IMR-90 (cell line): Measurements from ENCODE around the gene ZFPM1. TPM values are rescaled to one million over a fixed set of nuclear protein-coding genes. Genes with fewer than 3 reads are reported as not detected.

Source experiments
- ATAC-seq: fragments of 200-7000 bp; cut with Tn5 transposase; 2 replicates; pipeline ENCODE4 v1.9.1; 2020; ENCODE audit warnings: low read depth, mild to moderate bottlenecking, moderate library complexity
- BruUV-seq: library from RNA; stranded (reverse); fragments of 400-500 nt; replicated peaks from 2 replicates; lab custom pipeline; 2021; lab: Mats Ljungman, UMichigan
- CTCF ChIA-PET: fragments of 300-600 bp; formaldehyde crosslinking; extraction: SDS; loops from one replicate; lab custom pipeline; 2021; ENCODE audit warnings: antibody characterized with exemption; lab: Yijun Ruan, JAX
- POLR2A ChIA-PET: fragments of 300-600 bp; sonication (Branson Sonifier 250); formaldehyde crosslinking; loops from one replicate; lab custom pipeline; 2022; ENCODE audit warnings: antibody characterized with exemption; ENCODE audit not compliant: unreplicated experiment; lab: Charles Lee
- DNase-seq: peaks from one replicate; pipeline ENCODE4 v3.0.0; 2013
- H2AFZ ChIP-seq: replicated peaks from 2 replicates; pipeline ENCODE3; 2013; ENCODE audit warnings: low read length, mild to moderate bottlenecking; ENCODE audit not compliant: poor library complexity
- H2AK5ac ChIP-seq: 2 replicates; pipeline ENCODE4 v1.6.1; 2013; ENCODE audit warnings: low read depth, low read length, inconsistent platforms
- H2AK9ac ChIP-seq: replicated peaks from 2 replicates; pipeline ENCODE3; 2013; ENCODE audit warnings: mild to moderate bottlenecking, low read depth, low read length, moderate library complexity; ENCODE audit not compliant: poor library complexity
- H2BK120ac ChIP-seq: 2 replicates; pipeline ENCODE4 v1.6.1; 2013; ENCODE audit warnings: low read depth, low read length, inconsistent platforms
- H2BK15ac ChIP-seq: 3 replicates; pipeline ENCODE4 v1.6.1; 2013; ENCODE audit warnings: low read depth, low read length, inconsistent platforms
- H2BK20ac ChIP-seq: 2 replicates; pipeline ENCODE4 v1.6.1; 2013; ENCODE audit warnings: low read depth, mild to moderate bottlenecking, inconsistent platforms, low read length, moderate library complexity
- H2BK5ac ChIP-seq: 2 replicates; pipeline ENCODE4 v1.6.1; 2013; ENCODE audit warnings: mild to moderate bottlenecking, low read depth, low read length, inconsistent platforms; ENCODE audit not compliant: poor library complexity, severe bottlenecking
- H3K14ac ChIP-seq: replicated peaks from 2 replicates; pipeline ENCODE4 v1.6.1; 2013; ENCODE audit warnings: low read depth, low read length, inconsistent platforms
- H3K18ac ChIP-seq: 2 replicates; pipeline ENCODE4 v1.6.1; 2013; ENCODE audit warnings: low read depth, low read length, control low read depth
- H3K23ac ChIP-seq: 2 replicates; pipeline ENCODE4 v1.6.1; 2013; ENCODE audit warnings: low read depth, low read length, inconsistent platforms
- H3K27ac ChIP-seq: 2 replicates; pipeline ENCODE4 v1.5.1; 2013; ENCODE audit warnings: mild to moderate bottlenecking, control low read depth, low read length; ENCODE audit not compliant: insufficient read depth
- H3K27me3 ChIP-seq: 2 replicates; pipeline ENCODE4 v1.6.1; 2013; ENCODE audit warnings: low read length; ENCODE audit not compliant: control insufficient read depth, insufficient read depth
- H3K36me3 ChIP-seq: 2 replicates; pipeline ENCODE4 v1.6.1; 2013; ENCODE audit warnings: low read length, mixed read lengths; ENCODE audit not compliant: control insufficient read depth, insufficient read depth
- H3K4ac ChIP-seq: 2 replicates; pipeline ENCODE4 v1.6.1; 2013; ENCODE audit warnings: low read depth, low read length, inconsistent platforms
- H3K4me1 ChIP-seq: 2 replicates; pipeline ENCODE4 v1.6.1; 2013; ENCODE audit warnings: low read length, mixed read lengths; ENCODE audit not compliant: control insufficient read depth, insufficient read depth
- H3K4me2 ChIP-seq: 2 replicates; pipeline ENCODE4 v1.6.1; 2013; ENCODE audit warnings: low read depth, mild to moderate bottlenecking, control low read depth, low read length, moderate library complexity
- H3K4me3 ChIP-seq: 2 replicates; pipeline ENCODE4 v1.5.1; 2013; ENCODE audit warnings: low read depth, mild to moderate bottlenecking, control low read depth, low read length, moderate library complexity; ENCODE audit not compliant: insufficient read depth
- H3K56ac ChIP-seq: 2 replicates; pipeline ENCODE4 v1.6.1; 2013; ENCODE audit warnings: low read length, inconsistent platforms; ENCODE audit not compliant: insufficient read depth; ENCODE audit errors: extremely low read depth
- H3K79me1 ChIP-seq, 2 experiments: 2 replicates each; pipeline ENCODE4 v1.6.1; 2013; ENCODE audit warnings: low read length in 2 of 2, inconsistent platforms in 1 of 2, low read depth in 1 of 2
- H3K9ac ChIP-seq: 2 replicates; pipeline ENCODE4 v1.6.1; 2013; ENCODE audit warnings: low read depth, low read length, control low read depth
- H3K9me1 ChIP-seq: 2 replicates; pipeline ENCODE4 v1.6.1; 2013; ENCODE audit warnings: low read length, inconsistent platforms; ENCODE audit not compliant: insufficient read depth
- H3K9me3 ChIP-seq: 2 replicates; pipeline ENCODE4 v1.6.1; 2013; ENCODE audit warnings: low read length; ENCODE audit not compliant: control insufficient read depth, insufficient read depth
- H4K20me1 ChIP-seq: 2 replicates; pipeline ENCODE4 v1.6.1; 2013; ENCODE audit warnings: low read length, inconsistent platforms; ENCODE audit not compliant: insufficient read depth
- H4K5ac ChIP-seq: 2 replicates; pipeline ENCODE4 v1.6.1; 2013; ENCODE audit warnings: mild to moderate bottlenecking, low read depth, low read length, control low read depth
- H4K8ac ChIP-seq, 2 experiments: 2 replicates each; pipeline ENCODE4 v1.6.1; 2013; ENCODE audit warnings: low read depth in 2 of 2, low read length in 2 of 2, control low read depth in 1 of 2, inconsistent platforms in 1 of 2
- H4K91ac ChIP-seq: 2 replicates; pipeline ENCODE4 v1.6.1; 2013; ENCODE audit warnings: low read depth, low read length, inconsistent platforms; ENCODE audit not compliant: insufficient read depth
- CHD1 ChIP-seq: IDR thresholded peaks from 2 replicates; pipeline ENCODE4 v1.6.1; 2012; ENCODE audit warnings: low read depth, low read length, improper control_type of control experiment
- FOS ChIP-seq: fragments of 150-350 bp; IDR thresholded peaks from 2 replicates; pipeline ENCODE4 v1.6.1; 2016; ENCODE audit warnings: low read depth, low read length
- MAFK ChIP-seq: IDR thresholded peaks from 2 replicates; pipeline ENCODE4 v1.6.1; 2012; ENCODE audit warnings: low read depth, low read length, improper control_type of control experiment
- MAZ ChIP-seq: IDR thresholded peaks from 2 replicates; pipeline ENCODE4 v1.6.1; 2012; ENCODE audit warnings: low read depth, mild to moderate bottlenecking, low read length, improper control_type of control experiment, moderate library complexity, borderline replicate concordance
- RCOR1 ChIP-seq: IDR thresholded peaks from 2 replicates; pipeline ENCODE4 v1.6.1; 2012; ENCODE audit warnings: mild to moderate bottlenecking, low read length, improper control_type of control experiment; ENCODE audit not compliant: insufficient replicate concordance
- WGBS, 2 experiments: methylation state at CpG; one replicate each; pipeline versions ENCODE4 v1.1.5 to v1.1.7; 2013; ENCODE audit warnings: missing lambda C conversion rate in 2 of 2; ENCODE audit not compliant: insufficient read length in 1 of 2; ENCODE audit errors: extremely low coverage in 2 of 2; 5-methylcytosine and 5-hydroxymethylcytosine counted together
- dilution Hi-C: fragments of 300-500 bp; cut with HindIII; formaldehyde crosslinking; loops from one replicate; pipeline ENCODE4 v1.14.3; 2018; ENCODE audit warnings: low sequenced_read_pairs; ENCODE audit not compliant: unreplicated experiment
- in situ Hi-C: fragments of 300-500 bp; cut with MboI; formaldehyde crosslinking; loops from 3 replicates; pipeline ENCODE4 v1.14.3; 2019; ENCODE audit warnings: low sequenced_read_pairs, inconsistent platforms, mixed read lengths
- intact Hi-C: fragments of 100-400 bp; cut with micrococcal nuclease; formaldehyde crosslinking; loops from 2 replicates; pipeline ENCODE4 v1.10.0; 2022
- polyA plus RNA-seq, 3 experiments: library from polyadenylated mRNA; depleted of rRNA; stranded (reverse); fragments of >200 nt; gene quantifications; 2 replicates each; pipeline ENCODE4 v1.2.3, GENCODE V29; 2012; ENCODE audit warnings: low replicate concordance in 1 of 3
- total RNA-seq: library from RNA; depleted of rRNA; stranded (reverse); fragments of >200 nt; gene quantifications from 2 replicates; pipeline ENCODE4 v1.2.3, GENCODE V29; 2012
- TF ChIP-seq, protein P1 (sequence below): conservative IDR thresholded peaks from 2 replicates; pipeline ENCODE4 v1.5.1; 2012; ENCODE audit warnings: mild to moderate bottlenecking, low read depth, low read length, improper control_type of control experiment
- TF ChIP-seq, protein P2 (sequence below): fragments of 150-350 bp; IDR thresholded peaks from 2 replicates; pipeline ENCODE4 v1.6.1; 2017; ENCODE audit warnings: mild to moderate bottlenecking, antibody characterized with exemption, low read length, low read depth

Gene ZFPM1
- total and polyA plus RNA-seq, 2 of the 4 experiments (the other 2 are of a cell fraction): 0.36 to 1.1 TPM

DNA sequence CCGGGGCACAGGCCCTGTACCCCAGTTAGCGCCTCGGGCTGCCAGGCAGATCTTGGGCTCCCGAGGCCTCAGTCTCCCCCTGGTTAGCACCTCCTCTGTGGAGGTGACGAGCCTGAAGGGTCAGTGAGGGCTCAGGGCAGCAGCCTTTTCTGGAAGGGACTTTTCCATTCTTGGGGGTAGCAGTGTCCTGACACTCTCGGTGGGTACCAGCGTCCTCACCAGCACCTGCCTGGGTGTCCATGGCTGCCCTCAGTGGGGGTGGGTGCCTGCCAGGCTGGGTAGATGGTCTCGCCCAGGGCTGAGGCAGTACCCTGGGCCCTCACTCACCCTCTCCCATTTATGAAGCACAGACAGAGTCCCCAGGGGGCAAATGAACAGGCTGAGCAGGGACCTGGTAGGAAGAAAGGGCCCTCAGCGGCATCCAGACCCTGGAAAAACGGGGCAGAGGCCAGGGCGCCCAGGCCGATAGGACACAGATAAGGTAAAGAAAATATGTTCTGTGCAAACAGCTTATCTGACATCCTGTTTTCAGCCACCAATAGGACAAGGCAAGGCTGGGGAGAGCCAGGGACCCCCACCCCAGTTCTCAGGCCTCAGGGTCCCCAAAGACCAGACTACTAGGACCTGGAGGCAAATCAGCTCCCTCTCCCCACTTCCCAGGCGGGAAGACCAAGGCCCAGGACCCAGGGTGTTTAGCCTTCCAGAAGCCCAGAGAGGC lies 50.9 kb downstream of the ZFPM1 start:
- no peak for ATAC-seq
- no peak overlapping the region for H3K14ac ChIP-seq
- no peak overlapping the region for H3K56ac ChIP-seq
- BruUV-seq: no TSS peak
- H2BK120ac ChIP-seq: no peak overlapping the region
- H3K79me1 ChIP-seq: no peaks in the 10 kb centered on the region
- H4K8ac ChIP-seq: no peak overlapping the region
- ChIA-PET CTCF (no interaction called here), POLR2A (no interaction called here)
- no peaks in the 10 kb centered on the region for H3K4me1 ChIP-seq
- in situ Hi-C loops (no loop called here), intact Hi-C loops (loop anchor here (2.0 kb wide), 1 partner anchor 49 kb away; no protein-coding TSS in a partner anchor), dilution Hi-C loops (no loop called here)
- no peak overlapping the region for H3K4ac ChIP-seq
- H3K36me3 ChIP-seq: peaks cover 4% of the 10 kb centered on the region
- H3K9ac ChIP-seq: no peak overlapping the region
- H2BK15ac ChIP-seq: no peak overlapping the region
- H3K4me3 ChIP-seq: no peak overlapping the region
- H3K9me3 ChIP-seq: no peaks in the 10 kb centered on the region
- WGBS, 2 experiments: 98% methylated on average over 6 of the region's 13 CpGs; no CpG with 5 or more reads in 1 of the 2 experiments
- no peaks in the 10 kb centered on the region for H3K9me1 ChIP-seq
- no peak overlapping the region for H4K91ac ChIP-seq
- H3K27me3 ChIP-seq: no peaks in the 10 kb centered on the region
- H2AK9ac ChIP-seq: no peak overlapping the region
- TF ChIP-seq FOS (no peak), RCOR1 (no peak), MAZ (no peak), MAFK (no peak), CHD1 (no peak)
- TF ChIP-seq, protein P1, sequence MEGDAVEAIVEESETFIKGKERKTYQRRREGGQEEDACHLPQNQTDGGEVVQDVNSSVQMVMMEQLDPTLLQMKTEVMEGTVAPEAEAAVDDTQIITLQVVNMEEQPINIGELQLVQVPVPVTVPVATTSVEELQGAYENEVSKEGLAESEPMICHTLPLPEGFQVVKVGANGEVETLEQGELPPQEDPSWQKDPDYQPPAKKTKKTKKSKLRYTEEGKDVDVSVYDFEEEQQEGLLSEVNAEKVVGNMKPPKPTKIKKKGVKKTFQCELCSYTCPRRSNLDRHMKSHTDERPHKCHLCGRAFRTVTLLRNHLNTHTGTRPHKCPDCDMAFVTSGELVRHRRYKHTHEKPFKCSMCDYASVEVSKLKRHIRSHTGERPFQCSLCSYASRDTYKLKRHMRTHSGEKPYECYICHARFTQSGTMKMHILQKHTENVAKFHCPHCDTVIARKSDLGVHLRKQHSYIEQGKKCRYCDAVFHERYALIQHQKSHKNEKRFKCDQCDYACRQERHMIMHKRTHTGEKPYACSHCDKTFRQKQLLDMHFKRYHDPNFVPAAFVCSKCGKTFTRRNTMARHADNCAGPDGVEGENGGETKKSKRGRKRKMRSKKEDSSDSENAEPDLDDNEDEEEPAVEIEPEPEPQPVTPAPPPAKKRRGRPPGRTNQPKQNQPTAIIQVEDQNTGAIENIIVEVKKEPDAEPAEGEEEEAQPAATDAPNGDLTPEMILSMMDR: no peak
- TF ChIP-seq, protein P2, sequence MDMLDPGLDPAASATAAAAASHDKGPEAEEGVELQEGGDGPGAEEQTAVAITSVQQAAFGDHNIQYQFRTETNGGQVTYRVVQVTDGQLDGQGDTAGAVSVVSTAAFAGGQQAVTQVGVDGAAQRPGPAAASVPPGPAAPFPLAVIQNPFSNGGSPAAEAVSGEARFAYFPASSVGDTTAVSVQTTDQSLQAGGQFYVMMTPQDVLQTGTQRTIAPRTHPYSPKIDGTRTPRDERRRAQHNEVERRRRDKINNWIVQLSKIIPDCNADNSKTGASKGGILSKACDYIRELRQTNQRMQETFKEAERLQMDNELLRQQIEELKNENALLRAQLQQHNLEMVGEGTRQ: no peak
- H3K4me2 ChIP-seq: no peak overlapping the region
- H4K5ac ChIP-seq: no peak overlapping the region
- H2BK5ac ChIP-seq: no peak overlapping the region
- H2AFZ ChIP-seq: no peak overlapping the region
- no peak overlapping the region for H3K18ac ChIP-seq
- H2AK5ac ChIP-seq: no peak overlapping the region
- peaks cover 7% of the 10 kb centered on the region for H4K20me1 ChIP-seq
- no peak for DNase-seq
- H2BK20ac ChIP-seq: no peak overlapping the region
- no peak overlapping the region for H3K23ac ChIP-seq
- H3K27ac ChIP-seq: no peak overlapping the region
